ENCODE data around the gene FOXA3. TPM values are rescaled to one million over a fixed set of nuclear protein-coding genes. Genes with fewer than 3 reads are reported as not detected.
A peak's percentile ranks its signal among the peaks of the same experiment; 100 is the strongest.

The FOXA3 gene
- polyA plus RNA-seq, 1 experiment, result not detected

- H3K4me3 ChIP-seq (ENCODE audit: low read depth, low read length), result no peak overlapping the region
- ChIA-PET CTCF (interaction anchor here (0.6 to 6.2 kb wide), 2 partner anchors 18 to 102 kb away, joined by 3 to 49 read pairs; partner anchors contain the start of genes FOXA3 and SYMPK), POLR2A (no interaction called here)
- no peak for DNase-seq (ENCODE audit: low read depth)
- no peaks in the 10 kb centered on the region for H3K27me3 ChIP-seq (ENCODE audit: control insufficient read depth, insufficient read depth, low read length)
- H3K36me3 ChIP-seq (ENCODE audit: control insufficient read depth, insufficient read depth, low read length), result peaks cover 4% of the 10 kb centered on the region; the same call in 1 of the 2 replicates
- TF ChIP-seq CTCF (IDR thresholded peaks at IDR 0.05; ENCODE audit: insufficient read depth, low read depth, low read length), result no peak
Measured at GRCh38 chr19:45883586-45883880, 19.4 kb downstream of the FOXA3 start.

GRCh38 chr19:45883881-45884681 lies 20.0 kb downstream of the FOXA3 start:
- TF ChIP-seq CTCF (IDR thresholded peaks at IDR 0.05; ENCODE audit: insufficient read depth, low read depth, low read length), result no peak
- Histone ChIP-seq H3K36me3 (ENCODE audit: control insufficient read depth, insufficient read depth, low read length) (peaks cover 4% of the 10 kb centered on the region; the same call in 1 of the 2 replicates), H3K27me3 (ENCODE audit: control insufficient read depth, insufficient read depth, low read length) (no peaks in the 10 kb centered on the region), H3K4me3 (ENCODE audit: low read depth, low read length) (no peak overlapping the region)
- DNase-seq (ENCODE audit: low read depth), result no peak
- CTCF ChIA-PET, result interaction anchor here (0.6 to 6.2 kb wide), 4 partner anchors 19 to 115 kb away, joined by 3 to 49 read pairs (median 8); partner anchors contain the start of genes FOXA3, SIX5 and SYMPK
- POLR2A ChIA-PET, result no interaction called here

GRCh38 chr19:45884682-45885555 lies 20.8 kb downstream of the FOXA3 start:
- no peak for TF ChIP-seq CTCF (IDR thresholded peaks at IDR 0.05; ENCODE audit: insufficient read depth, low read depth, low read length)
- ChIA-PET CTCF (interaction anchor here (1.0 to 6.2 kb wide), 5 partner anchors 20 to 116 kb away, joined by 3 to 49 read pairs (median 6); partner anchors contain the start of genes FOXA3, SIX5 and SYMPK), POLR2A (no interaction called here)
- peak overlapping the region; percentile 79 for H3K4me3 ChIP-seq (ENCODE audit: low read depth, low read length)
- H3K27me3 ChIP-seq (ENCODE audit: control insufficient read depth, insufficient read depth, low read length), result no peaks in the 10 kb centered on the region
- no peak for DNase-seq (ENCODE audit: low read depth)
- H3K36me3 ChIP-seq (ENCODE audit: control insufficient read depth, insufficient read depth, low read length), result peaks cover 4% of the 10 kb centered on the region; the same call in 1 of the 2 replicates

GRCh38 chr19:45885556-45886426 lies 21.7 kb downstream of the FOXA3 start, which contains the start of gene IRF2BP1:
TSS of gene IRF2BP1 (minus strand) at chr19:45886141. CDS start at chr19:45885774, 367 bp downstream.
- Histone ChIP-seq H3K27me3 (ENCODE audit: control insufficient read depth, insufficient read depth, low read length) (no peaks in the 10 kb centered on the region), H3K36me3 (ENCODE audit: control insufficient read depth, insufficient read depth, low read length) (peaks cover 4% of the 10 kb centered on the region; the same call in 1 of the 2 replicates), H3K4me3 (ENCODE audit: low read depth, low read length) (peak within 1 kb of the TSS; percentile 79)
- ChIA-PET CTCF (interaction anchor here (0.7 to 3.4 kb wide), 8 partner anchors 12 to 117 kb away, joined by 3 to 12 read pairs (median 3); partner anchors contain the start of genes SIX5 and SYMPK), POLR2A (interaction anchor here (0.6 to 0.8 kb wide), 4 partner anchors 23 to 193 kb away, joined by 3 to 28 read pairs (median 5); partner anchors contain the start of gene SYMPK)
- DNase-seq (ENCODE audit: low read depth), result peak; percentile 51
- TF ChIP-seq CTCF (IDR thresholded peaks at IDR 0.05; ENCODE audit: insufficient read depth, low read depth, low read length), result no peak

All from BJ (cell line).